HG02763 (cell line): Measurements from ENCODE around the gene DENND2C.
"Not testable (repeated sequence)": the region's sequence is repeated elsewhere in the genome, so short reads cannot be mapped to it uniquely, and the experiment has no call there.

Experiments used
- ATAC-seq: cut with Tn5 transposase; IDR thresholded peaks from one replicate; pipeline ENCODE4 v1.9.1; 2021; ENCODE audit warnings: mild to moderate bottlenecking, moderate library complexity; ENCODE audit not compliant: unreplicated experiment

The DENND2C gene

GRCh38 chr1:114610546-114611245 is 59.2 kb downstream of the DENND2C start:
- ATAC-seq: no peak

DNA sequence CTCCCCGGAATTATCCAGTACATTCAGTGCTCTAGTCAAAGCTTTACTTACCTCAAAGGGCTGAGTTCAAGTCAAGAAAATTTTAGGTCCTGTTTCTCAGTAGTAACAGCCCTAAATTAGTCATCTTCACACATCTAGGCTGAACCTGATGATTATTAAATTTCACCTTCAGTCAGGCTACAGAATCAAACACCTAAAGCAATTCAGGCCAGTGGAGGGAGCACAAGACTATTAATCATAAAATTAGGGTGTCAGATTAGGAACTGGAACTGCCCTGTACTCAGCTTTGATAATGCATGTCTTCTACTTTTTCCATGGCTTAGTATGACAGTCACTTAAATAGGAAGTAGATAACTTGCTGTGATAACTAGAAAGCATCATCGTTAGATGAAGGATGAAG is 60.0 kb downstream of the DENND2C start:
- no peak for ATAC-seq

GRCh38 chr1:114609026-114609425 is 60.8 kb downstream of the DENND2C start:
- ATAC-seq: no peak

GRCh38 chr1:114607223-114607622 is 62.6 kb downstream of the DENND2C start:
- no peak for ATAC-seq

- ATAC-seq: no peak
Observed at GRCh38 chr1:114597949-114598348, 71.9 kb downstream of the DENND2C start.

- no peak for ATAC-seq
Observed at GRCh38 chr1:114595602-114596001, 74.2 kb downstream of the DENND2C start.

GRCh38 chr1:114594046-114594445 is 75.8 kb downstream of the DENND2C start:
- ATAC-seq: no peak

GRCh38 chr1:114589122-114589521 is 80.7 kb downstream of the DENND2C start:
- ATAC-seq: no peak

DNA sequence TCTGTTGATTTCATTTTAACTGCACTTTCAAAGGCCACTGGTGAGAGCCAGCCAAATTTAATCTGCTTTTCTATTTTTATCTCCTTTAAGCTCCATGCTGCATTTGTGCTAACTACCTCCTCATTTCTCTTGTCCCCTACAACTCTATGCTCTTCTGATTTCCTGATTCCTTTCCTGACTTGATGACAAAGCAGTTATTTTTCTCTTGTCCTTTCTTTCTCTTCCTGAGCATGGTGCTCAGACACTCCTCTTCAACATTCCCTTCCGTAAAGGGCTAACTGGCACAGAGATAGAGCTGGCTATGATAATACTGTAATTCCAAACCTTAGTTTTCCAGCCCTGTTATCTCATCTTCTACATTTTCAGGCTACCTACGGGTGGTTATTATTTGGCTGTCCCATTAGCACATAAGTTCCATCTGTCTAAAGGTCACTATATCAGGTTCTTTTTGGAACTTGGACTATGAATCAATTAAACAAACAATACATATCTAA is 81.6 kb downstream of the DENND2C start:
- ATAC-seq: no peak

DNA sequence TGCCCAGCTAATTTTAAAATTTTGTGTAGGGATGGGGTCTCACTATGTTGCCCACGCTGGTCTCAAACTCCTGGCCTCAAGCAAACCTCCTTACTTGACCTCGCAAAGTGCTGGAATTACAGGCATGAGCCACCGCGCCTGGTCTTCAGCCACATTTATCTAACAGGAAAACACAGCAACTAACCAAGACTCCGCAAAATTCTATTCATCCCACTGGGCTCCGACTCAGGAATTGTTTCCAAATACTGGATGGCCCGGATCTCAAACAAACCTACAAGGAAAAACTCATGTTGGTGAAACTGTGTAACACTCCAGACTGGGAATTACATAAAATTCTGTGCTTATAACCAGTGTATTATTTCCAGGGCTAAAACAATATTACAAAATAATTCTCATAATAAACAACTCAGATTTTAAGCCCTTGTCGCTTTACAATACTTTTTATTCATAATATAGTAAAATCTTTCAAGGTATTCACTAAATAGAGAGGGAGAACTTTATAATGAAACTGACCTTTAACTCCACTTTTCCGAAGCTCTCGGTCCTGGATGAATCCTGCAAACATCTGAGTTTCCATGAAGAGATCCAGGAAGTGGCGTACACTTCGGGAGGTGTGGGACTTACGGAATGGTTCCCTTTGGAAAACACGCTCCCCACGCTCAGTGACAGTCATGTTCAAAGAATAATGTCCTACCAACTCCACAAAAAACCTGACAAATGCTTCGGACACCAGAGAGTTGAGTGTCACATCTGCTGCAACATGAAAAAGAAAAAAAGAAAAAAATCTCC is 82.5 kb downstream of the DENND2C start:
- ATAC-seq: no peak

DNA sequence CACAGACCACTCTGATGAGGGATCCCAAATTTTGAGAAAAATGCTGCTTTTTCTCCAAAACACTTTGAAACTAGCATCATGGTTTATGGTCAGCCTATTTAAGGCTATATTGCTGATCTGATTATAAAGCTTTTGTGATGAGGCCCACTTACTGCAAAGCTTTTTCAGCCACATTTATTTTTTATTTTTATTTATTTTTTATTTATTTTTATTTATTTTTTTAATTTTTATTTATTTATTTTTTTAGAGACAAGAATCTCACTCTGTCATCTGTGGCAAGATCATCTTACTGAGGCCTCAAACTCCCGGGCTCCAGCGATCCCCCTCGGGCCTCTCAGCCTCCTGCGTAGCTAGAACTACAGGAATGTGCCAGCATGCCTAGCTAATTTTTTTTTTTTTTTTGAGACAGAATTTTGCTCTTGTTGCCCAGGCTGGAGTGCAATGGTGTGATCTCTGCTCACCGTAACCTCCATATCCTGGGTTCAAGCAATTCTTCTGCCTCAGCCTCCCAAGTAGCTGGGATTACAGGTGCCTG is 83.3 kb downstream of the DENND2C start:
- no peak for ATAC-seq

DNA sequence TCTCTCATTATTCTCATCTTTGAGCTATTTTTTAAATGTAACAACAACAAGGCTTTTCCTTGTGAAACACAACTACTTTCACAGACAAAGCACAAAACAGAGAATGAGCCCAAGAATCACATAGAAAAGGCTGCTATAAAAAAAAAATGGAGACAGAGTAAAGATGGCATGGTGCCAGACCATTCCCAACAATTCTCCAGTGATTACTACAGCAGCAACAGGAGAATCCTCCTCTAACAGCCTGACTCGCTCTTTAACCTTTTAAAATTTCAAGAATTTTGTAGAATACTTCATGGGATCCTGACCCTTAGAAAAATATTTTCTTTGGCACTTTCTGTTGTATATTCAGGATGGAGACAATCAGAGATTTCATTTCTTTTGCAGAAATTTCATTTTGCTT is 84.6 kb downstream of the DENND2C start:
- ATAC-seq: no peak

DNA sequence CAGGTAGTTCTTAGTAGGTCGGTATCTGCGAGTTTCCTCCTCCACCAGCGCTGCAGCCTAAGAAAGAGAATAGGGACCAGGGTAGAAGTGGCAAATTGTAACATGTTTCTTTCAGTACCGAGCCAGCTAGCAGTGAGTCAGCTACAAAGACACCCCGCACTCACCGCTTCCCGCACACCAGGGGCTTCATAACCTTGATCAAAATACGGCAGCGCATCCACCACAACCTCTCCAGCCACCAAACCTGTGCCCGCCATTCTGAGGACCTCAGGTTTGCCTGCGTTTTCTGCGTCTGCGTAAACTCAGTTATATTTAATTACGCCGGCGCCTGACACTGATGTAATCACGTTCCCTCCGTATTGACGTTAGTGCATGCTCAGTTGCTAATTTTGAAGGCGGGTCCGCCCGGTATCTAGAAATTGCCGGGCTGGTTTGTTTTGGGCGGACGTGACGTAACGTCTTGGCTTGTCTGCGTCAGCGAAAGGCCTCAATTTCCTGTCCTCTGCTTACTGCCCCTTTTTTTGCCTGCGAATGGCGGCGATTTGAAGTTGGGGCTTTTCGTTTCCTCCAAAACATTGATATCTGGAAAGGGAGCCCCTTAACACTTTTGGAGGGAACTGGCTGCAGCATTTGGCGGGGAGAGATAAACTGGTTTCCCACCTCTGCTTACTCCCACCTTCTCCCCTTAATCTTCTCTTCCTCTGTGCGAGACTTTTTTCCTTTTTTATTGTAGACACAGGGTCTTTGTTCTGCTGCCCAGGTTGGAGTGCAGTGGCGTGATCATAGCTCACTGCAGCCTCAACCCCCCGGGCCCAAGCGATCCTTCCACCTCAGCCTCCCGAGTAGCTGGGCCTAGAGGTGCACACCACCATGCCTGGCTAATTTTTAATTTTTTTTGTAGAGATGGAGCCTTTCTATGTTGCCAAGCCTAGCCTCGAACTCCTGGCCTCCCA is 88.2 kb downstream of the DENND2C start, which contains the start of gene BCAS2:
BCAS2 (minus strand) TSS at position 281 of the 953 bp plus-strand sequence; CDS start at position 257, 24 bp downstream.
- peak; percentile 99 for ATAC-seq

DNA sequence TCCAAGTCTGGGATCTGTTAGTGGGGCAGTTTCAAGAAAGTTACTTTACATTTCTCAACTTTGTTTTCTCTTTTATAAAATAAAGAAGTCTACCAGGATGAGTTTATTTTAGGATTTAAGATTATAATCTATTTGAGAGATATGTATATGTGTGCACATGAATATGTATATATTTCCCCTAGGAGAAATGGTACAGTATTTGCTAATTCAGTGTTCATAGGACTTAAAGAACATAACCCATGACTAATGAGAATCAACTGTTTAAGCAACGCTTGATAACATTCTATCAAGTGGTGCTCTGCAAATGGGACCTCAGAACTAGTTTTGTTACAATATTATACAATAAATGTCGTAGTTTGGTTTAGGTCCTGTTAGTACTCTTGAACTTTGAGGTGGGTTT is 95.5 kb downstream of the DENND2C start:
- no peak for ATAC-seq

DNA sequence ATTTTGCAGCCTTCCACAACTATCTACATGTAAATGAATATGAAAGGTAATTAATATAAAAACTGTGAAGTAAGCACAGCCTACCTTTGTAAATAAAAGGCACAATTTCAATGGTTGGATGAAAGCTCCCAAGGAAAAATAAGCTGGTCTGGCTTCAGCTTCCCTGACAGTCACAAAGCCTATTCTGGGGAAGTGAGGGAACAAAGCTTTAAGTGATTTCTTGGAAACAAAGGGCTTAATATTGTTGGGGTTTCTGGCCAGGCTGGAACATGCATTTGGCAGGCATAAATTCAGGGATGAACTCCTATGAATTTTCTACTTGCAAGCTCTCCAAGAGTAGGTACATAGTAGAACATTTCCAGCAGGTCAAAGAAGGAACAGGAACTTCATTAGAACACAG is 105.7 kb downstream of the DENND2C start:
- ATAC-seq: no peak

- not testable (repeated sequence) for ATAC-seq
Observed at GRCh38 chr1:114562978-114563510, 106.8 kb downstream of the DENND2C start.

DNA sequence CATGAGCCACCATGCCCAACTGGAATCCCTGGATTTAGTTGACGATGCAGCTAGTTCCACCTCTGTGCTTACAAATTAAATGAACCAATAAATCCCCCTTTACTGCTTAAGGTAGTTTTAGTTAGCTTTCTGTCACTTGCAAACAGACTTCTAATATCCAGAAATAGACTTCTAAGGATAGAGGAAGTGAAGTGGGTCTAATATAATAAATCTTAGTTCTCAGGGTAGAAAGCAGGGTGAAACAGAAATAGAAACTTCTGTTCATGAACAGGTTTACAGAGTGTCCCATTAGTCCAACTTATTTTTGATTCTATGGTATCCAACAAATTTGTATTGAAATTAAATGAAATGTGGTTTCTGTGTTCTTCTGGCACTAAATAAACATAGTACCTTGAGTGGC is 108.5 kb downstream of the DENND2C start:
- no peak for ATAC-seq

DNA sequence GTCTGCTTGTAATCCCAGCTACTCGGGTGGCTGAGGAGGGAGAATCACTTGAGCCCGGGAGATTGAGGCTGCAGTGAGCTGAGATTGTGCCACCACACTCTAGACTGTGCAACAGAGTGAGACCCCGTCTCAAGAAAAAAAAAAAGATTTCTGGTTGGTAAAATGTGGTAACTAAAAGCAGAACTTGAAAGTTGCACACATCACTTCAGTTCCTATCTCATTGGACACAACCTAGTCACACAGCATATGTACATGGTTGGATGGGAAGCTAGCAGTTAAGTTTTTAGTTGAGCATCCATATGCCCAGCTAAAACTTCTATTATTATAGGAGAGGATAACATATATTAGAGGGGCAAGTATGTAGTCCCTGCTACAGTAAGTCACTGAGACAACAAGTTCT is 110.5 kb downstream of the DENND2C start:
- ATAC-seq: no peak

DNA sequence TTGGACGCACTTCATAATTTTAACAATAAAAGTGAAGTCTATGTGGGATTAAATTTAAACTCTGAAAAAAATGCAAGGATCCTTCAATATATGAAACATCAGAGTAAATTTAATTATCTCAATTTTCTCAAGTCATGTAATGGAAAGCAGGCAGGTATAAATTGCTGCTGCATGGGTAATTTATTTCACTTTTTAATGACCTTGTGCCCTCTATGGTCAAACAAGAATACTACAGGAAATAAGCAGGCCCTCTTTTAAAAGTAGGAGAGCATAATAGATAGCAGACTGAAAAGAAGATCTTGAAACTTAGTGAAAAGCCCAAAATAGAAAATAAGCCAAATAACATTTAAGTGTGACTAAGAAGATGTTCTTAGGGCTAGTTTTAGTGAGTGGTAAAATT is 111.3 kb downstream of the DENND2C start:
- ATAC-seq: no peak

GRCh38 chr1:114554577-114554976 is 115.3 kb downstream of the DENND2C start:
- ATAC-seq: no peak
